Stimulated activated CD8-positive, alpha-beta memory T cell treated with anti-CD3 and anti-CD28 coated beads, Interleukin-7, amount 100 ng/mL, for 24 hours (primary cell): ENCODE data around the gene MINDY2.
"Not testable (repeated sequence)": the region's sequence is repeated elsewhere in the genome, so short reads cannot be mapped to it uniquely, and the experiment has no call there.

ENCODE experiments used
- DNase-seq: peaks from one replicate; pipeline ENCODE4 v3.0.0-alpha.2; 2020; ENCODE audit warnings: low read depth

MINDY2 gene

DNA sequence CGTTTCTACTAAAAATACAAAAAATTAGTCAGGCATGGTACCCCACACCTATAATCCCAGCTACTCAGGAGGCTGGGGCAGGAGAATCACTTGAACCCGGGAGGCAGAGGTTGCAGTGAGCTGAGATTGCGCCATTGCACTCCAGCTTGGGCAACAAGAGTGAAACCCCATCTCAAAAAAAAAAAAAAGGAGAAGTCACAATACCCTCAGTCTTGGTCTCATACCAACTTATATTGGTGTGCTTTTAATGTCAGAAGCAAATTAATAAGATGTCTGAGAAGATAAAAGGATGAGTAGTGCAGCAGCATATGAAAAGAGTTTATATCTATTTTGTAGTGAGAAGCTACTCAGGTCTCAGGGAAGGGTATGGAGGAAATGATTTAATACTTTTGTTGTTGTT is 112.8 kb downstream of the MINDY2 start:
- not testable (repeated sequence) for DNase-seq

DNA sequence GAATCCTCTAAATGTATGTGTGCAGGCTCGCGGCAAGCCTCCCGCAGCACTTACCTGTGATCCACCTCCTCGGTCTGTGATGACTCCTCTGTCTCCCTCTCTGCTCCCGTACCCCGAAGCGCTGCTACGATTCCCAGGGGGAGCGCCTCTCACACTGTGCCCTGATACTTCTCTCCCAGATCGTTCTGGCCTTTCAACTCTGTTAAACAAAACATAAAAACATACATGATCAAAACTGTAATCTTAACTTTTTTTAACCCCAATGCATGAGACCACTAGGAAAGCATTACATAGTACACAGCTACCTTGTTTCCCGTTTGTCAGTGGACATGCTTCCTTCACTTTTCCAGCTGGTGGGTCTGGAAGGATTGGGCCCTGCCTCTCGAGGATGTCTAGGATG is 115.8 kb downstream of the MINDY2 start:
- no peak for DNase-seq

DNA sequence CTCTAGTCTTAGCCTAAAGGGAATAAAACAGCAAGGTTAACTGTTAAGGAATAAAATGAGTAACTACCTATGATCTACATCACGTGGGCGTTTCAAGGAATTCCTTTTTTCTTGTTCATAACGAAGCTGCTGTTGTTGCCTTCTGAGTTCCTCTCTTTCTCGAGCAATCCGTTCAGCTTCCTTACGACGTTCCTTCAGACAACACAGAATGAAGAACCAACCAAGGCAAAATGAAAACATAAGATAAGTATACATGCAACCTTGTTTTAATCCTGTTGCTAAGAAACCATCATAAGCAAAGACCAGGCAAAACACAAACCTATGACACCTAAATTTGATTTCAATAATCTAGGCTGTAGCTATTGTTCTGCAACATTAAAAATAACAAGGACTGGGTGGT is 118.3 kb downstream of the MINDY2 start:
- no peak for DNase-seq

DNA sequence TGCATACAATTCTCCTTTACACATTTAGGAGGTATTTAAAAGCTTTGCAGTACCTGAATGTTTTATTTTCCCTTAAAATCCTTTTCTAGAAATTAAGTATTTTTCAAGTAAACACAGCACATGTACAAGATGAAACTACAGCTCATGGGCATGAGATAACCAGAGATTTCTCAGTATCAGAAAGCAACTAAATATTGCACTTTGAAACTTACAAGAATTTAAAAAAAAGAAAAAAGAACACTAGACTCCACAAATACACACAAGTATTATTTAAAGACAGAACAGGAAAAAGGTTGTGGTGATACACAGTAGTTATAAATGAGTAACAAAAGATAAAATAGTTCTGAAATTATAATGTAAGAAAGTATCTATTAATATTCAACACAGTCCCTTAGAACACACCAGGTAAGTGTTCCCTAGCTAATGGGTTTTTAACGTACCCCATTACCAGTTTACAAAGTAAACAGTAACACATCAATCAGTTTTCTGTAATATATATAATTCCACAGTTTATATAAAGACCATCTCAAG is 127.1 kb downstream of the MINDY2 start:
- no peak for DNase-seq

DNA sequence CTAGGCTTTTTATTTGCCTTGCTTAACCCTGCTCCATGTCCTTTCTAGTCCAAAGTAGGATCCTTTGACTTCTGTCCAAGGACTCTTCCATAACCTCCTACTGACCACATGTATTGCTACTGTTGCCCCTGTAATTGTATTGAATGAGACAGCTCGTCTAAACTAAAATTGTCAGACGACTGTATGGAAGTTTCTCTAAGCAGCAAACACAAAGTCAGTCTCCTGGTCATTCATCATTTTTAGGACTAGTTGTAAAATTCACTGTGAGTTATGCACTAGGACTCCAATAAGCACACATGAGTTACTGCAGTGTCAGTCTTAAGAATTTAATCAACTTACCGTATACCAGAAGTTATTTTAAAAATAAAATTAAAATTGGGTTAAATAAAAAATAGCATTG is 129.5 kb downstream of the MINDY2 start:
- no peak for DNase-seq

DNA sequence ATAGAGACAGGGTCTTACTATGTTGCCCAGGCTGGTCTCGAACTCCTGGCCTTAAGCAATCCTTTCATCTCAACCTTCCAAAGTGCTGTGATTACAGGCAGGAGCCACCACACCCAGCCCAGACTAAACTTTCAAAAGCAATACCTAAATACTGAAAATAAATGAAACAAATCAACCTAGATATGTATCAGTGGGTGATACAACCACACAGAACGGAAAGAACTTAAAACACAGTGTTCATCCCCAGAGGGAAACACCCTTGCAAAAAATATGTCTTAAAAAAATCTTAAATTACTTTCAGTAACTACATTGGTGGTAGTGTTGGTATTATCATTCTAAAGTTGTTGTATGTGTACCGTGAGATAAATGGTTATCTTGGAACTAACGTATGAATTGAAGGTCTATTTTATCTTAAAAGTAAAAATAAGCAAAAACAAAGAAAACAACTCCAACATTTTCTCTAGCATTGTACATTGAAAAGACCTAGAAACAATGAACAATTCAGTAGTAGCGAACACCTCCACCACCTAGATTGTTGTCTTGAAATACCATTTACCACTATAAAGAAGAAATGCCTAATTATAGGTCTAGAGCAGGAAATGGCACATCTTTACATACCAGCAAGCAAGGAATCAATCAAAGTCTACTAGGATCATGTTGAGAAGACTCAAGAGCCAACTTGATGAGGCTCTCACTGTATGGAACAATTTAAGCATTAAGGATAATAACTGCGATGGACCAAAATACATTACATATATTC is 137.6 kb downstream of the MINDY2 start:
- DNase-seq = no peak

DNA sequence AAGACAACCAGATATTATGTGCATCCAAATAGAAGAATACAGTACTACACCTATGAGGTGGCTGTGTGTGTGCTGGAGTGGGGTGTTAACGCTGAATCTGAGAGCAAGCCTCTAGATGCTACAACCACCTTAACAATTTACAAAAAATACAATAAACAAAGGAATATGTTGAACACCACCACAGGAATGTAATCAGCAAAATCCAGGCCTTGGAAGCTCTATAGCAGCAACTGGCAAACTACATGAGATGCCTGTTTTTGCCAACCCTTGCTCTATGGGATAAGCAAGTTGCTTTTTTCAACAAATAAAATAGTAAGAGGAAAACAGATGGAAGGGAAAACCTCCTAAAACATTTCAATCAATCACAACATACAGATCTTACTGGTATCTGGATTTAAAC is 138.5 kb downstream of the MINDY2 start:
- no peak for DNase-seq

DNA sequence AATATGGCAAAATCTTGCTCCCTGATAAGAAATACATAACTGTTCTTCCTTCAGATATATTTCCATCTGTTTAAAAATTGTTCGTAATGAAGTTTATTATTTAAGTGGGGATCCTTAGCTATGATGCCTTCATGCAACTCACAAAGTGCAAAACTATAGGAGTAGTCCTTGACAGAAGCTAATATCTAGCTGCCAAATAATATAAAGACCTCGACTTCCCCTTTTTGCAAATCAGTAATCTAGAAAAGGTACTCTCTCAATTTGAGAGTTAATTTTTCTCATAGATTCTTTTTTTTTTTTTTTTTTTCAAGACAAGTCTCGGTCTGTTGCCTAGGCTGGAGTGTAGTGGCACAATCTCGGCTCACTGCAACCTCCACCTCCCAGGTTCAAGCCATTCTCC is 139.4 kb downstream of the MINDY2 start:
- no peak for DNase-seq
